Stimulated activated CD8-positive, alpha-beta memory T cell treated with anti-CD3 and anti-CD28 coated beads, Interleukin-2, amount 100 ng/mL, for 1 hour (primary cell): ENCODE results near the gene DYDC2.
"Not testable (repeated sequence)": the region's sequence is repeated elsewhere in the genome, so short reads cannot be mapped to it uniquely, and the experiment has no call there.

Source experiments
- DNase-seq, 2 donors: peaks; one replicate each; pipeline ENCODE4 v3.0.0-alpha.2; 2020; ENCODE audit warnings: low read depth in 2 of 2

Gene DYDC2, protein sequence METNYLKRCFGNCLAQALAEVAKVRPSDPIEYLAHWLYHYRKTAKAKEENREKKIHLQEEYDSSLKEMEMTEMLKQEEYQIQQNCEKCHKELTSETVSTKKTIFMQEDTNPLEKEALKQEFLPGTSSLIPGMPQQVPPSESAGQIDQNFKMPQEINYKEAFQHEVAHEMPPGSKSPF

DNA sequence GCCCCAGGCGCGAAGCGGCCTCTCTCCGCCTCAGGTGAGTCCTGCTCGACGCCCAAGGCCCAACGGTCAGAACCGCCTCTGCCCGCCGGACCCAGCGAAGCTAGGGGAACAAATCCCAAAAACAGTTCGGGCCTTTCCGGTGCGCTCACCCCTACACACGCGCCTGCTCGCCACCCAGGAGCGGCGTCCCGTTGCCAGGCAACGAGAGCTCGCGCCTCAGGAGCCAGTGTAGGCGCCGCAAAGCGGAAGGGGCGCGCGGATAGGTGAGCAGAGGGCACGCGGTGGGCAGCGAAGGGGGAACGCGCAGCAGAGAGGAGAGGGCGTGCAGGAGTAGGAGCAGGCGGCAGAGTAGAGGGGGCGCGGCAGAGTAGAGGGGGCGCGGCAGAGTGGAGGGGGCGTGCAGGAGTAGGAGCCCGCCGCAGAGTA lies at the start of gene DYDC2, which contains the start of gene DYDC1:
TSS of gene DYDC2 (plus strand) at position 219 of the 426 bp plus-strand sequence. CDS start 5,663 bp downstream, outside the sequence.
TSS of gene DYDC1 (minus strand) at position 193 of the 426 bp plus-strand sequence. CDS start 4,154 bp downstream, outside the sequence.
- no peak for DNase-seq

GRCh38 chr10:80313523-80313922 lies 43.1 kb upstream of the DYDC2 start:
- no peak for DNase-seq

- DNase-seq = no peak
Measured at GRCh38 chr10:80315391-80315790, 41.2 kb upstream of the DYDC2 start.

DNA sequence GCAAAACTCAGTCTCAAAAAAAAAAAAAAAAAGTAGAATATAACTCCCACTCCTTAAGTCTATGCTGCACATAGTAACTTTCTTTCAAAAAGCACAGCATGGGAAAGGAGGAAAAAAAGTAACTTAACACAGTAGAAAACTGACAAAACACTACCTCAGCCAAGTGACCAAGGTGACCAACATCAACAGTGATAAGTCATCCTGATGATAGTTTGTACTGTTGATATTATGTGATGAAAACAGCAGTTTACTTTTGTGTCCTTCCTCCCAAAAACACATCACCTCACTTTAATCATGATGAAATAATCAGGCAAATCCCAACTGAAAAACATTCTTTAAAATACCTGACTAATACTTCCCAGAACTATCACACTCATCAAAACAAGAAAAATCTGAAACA lies 37.8 kb upstream of the DYDC2 start:
- no peak for DNase-seq

GRCh38 chr10:80319318-80319717 lies 37.3 kb upstream of the DYDC2 start:
- DNase-seq = no peak

GRCh38 chr10:80319725-80320290 lies 36.8 kb upstream of the DYDC2 start:
- DNase-seq = no peak

- no peak for DNase-seq
Measured at GRCh38 chr10:80320377-80320776, 36.2 kb upstream of the DYDC2 start.

DNA sequence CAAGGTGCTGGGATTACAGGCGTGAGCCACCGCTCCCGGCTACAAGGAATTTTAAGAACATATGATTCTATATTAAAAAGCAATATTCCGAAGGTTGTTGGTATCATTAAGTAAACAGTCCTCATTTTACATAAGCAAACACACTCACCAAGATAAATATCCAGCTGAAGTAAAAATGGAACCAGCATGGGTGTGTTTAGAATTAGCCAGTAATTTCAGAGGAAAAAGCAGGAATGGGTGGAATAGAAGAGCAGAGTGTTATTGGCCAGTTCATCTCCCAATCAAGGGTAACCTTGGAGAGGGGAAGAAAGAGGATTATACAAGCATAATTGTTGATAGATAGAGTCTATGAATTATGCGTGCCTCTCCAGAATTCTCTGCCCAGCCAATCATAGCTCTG lies 35.4 kb upstream of the DYDC2 start:
- no peak for DNase-seq

DNA sequence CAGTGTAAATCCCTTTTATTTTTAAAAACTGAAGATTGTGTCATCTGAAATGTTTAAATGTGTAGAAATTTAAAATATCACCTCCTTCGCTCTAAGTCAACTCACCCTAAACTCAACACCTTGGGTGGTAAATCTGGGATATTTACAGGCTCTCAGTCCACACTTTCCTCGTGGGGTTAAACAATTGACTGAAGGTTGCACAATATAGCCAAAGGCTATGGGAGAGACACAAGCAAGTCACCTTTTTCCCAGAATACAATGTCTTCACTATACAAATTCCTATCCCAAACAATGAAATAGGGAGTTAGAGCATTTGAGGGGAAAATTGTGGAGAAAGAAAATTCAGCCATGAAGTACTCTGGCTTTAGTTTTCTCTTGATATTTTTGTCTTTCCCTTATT lies 34.4 kb upstream of the DYDC2 start:
- no peak for DNase-seq

DNA sequence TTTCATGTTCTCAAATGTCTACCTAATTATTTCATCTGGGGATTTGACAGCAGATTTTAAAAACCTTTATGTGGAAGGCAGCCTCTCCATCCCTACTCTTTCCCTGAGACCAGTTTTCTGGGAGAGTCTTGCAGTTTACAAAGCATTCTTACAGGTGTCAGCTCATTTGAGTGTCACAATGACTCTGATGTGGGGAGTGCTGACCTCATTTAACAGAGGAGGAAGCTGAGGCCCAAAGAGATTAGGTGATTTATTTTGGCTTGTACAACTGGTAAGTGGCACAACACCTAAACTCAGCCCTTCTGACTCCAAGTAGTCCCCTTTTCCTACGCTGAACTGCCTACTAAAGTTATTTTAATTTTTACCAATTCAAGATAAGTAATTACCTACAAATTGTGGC lies 33.9 kb upstream of the DYDC2 start:
- no peak for DNase-seq

GRCh38 chr10:80323311-80323710 lies 33.3 kb upstream of the DYDC2 start:
- no peak for DNase-seq

- DNase-seq = no peak
Measured at GRCh38 chr10:80324086-80324485, 32.5 kb upstream of the DYDC2 start.

DNA sequence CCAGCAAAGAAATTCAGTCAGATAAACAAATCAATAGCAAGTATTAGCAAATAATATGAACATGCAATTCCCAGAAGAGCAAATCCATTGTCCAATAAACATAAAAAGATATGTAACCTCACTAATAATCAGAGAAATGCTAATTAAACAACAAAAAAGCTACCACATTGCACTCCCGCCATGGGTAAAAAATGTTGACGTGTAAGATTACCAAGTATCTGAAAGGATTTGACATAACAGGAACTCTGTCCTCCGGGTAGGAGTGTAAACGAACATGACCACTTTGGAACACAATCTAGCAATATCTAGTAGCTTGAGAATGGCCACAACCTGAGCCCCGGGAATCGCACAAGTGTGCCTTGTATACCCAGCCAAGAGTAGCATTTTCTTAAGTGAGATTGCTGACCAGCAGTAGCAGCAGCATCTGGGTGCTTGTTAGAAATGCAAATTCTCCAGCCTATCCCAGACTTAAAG lies 31.7 kb upstream of the DYDC2 start:
- no peak for DNase-seq

DNA sequence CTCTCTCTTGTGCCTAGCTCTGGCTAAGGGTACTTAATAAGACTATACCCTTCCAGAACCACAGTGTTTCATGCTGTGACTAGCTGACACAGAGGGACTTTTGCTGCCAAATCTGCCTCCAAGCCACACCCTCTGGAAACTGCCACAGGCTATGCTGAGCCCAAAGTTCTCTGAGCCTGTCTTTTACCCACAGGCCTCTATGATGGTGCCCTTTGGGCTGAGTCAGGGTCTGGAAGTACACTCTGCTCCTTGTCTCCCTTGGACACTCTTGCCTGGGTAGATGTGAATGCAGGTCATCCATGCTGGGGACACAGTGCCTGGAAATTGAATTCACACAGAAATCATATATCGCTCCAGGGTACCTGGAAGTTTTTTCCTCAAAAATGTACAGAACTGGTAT lies 22.6 kb upstream of the DYDC2 start:
- no peak for DNase-seq

DNA sequence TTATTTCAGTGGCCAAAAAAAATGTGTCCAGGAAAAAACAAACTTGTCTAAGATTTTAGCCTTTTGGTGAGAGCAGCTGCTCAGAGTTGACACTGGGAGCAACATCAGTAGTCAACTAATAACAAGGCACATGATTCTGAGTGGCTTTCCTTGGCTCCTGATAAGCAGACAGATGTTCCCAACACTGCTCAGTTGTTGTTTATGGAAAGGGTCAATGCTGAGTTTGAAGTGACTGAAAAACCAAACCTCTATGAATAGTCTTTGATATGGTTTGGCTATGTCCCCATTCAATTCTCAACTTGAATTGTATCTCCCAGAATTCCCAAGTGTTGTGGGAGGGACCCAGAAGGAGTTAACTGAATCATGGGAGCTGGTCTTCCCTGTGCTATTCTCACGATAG lies 12.3 kb upstream of the DYDC2 start:
- DNase-seq = no peak

GRCh38 chr10:80344912-80345311 lies 11.7 kb upstream of the DYDC2 start:
- DNase-seq = no peak

DNA sequence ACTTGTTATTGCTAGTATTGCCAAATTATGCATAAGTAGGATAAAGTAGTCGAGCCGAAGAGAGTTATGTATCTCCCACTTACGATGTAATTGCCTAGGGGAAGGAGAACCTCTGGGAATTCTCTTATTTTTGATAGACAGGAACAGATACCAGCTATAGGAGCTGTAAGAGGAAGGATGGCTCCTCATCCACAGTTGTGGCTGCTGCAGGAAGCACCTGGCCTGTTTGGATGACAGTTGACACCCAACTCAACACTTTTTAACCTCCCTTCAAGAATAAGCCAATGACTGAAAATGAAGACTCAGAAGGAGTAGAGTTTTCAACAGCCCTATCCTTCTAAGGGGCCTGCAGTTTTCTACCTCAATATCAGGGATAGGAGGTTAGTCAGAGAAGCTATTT lies 6.3 kb upstream of the DYDC2 start:
- no peak for DNase-seq

DNA sequence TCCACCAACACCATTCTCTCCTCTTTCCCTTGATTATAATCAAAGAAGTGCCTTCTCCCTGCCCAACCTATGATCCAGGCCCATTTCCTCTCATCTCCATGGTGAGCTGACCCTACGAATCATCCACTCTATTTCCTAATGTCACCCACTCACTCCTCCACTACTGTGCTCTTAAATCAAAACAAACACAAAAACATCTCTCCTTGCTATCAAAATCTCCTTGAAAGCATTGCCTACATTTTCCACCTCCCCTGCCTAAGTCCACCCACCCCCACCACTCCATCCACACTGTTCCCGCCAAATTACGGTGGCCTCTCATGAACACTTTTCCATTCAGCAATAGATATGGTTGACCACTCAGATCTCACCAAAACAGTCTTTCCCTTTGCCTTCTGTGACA lies 5.4 kb upstream of the DYDC2 start:
- no peak for DNase-seq

- no peak for DNase-seq
Measured at GRCh38 chr10:80356989-80357850, 639 bp downstream of the DYDC2 start.

DNA sequence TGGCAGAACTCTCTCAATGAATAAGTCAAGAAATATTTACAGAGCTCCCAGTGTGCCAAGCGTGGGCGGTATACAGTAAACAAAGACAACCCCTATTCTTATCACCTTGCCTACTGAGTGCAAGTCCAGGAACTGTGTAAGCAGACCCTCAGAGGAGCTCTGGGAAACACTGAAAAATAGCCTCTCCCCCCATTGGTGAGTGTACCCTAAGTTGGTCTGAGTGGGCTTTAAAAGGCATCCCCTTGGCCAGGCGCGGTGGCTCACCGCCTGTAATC lies 1.2 kb downstream of the DYDC2 start:
- DNase-seq = no peak

DNA sequence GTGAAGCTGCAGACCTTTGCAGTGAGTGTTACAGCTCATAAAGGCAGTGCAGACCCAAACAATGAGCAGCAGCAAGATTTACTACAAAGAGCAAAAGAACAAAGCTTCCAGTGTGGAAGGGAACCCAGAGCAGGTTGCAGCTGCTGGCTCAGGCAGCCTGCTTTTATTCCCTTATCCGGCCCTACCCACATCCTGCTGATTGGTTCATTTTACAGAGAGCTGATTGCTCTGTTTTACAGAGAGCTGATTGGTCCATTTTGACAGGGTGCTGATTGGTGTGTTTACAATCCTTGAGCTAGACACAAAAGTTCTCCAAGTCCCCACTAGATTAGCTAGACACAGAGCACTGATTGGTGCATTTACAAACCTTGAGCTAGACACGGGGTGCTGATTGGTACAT lies 2.3 kb downstream of the DYDC2 start:
- DNase-seq = not testable (repeated sequence)

DNA sequence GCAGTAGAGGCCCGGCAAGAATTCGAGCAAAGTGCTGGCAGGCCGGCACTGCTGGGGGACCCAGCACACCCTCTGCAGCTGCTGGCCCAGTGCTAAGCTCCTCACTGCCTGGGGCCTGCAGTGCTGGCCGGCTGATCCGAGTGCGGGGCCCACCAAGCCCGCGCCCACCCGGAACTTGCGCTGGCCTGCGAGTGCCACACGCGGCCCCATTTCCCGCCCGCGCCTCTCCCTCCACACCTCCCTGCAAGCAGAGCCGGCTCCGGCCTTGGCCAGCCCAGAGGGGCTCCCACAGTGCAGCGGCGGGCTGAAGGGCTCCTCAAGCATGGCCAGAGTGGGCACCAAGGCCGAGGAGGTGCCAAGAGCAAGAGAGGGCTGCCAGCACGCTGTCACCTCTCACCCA lies 3.1 kb downstream of the DYDC2 start:
- no peak for DNase-seq

DNA sequence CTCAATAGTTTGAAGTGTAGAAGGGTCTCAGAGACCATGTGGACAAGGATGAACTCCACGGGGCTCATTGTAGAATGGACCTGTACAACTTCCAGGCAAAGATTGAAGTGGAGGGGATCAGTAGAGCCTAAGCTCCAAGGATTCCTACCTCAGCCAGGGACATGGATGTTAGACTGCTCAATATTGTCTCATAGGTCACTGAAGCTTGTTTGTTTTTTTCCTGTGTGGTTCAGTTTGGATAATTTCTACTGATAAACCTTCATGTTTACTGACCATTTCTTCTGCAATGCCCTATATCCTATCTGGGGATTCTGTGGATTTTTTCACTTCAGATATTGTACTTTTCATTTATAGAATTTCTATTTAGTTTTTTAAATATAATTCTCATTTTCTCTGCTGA lies 8.9 kb downstream of the DYDC2 start:
- DNase-seq = no peak
